Activated naive CD4-positive, alpha-beta T cell treated with anti-CD3 and anti-CD28 coated beads, Interleukin-2, amount 50 U/mL, for 16 hours (primary cell): ENCODE measurements around the gene ZEB1.
"Not testable (repeated sequence)": the region's sequence is repeated elsewhere in the genome, so short reads cannot be mapped to it uniquely, and the experiment has no call there.

Experiments
- DNase-seq: peaks from one replicate; pipeline ENCODE4 v3.0.0-alpha.2; 2020

ZEB1 gene

GRCh38 chr10:31515116-31515515, 196.1 kb downstream of the ZEB1 start:
- DNase-seq: no peak

GRCh38 chr10:31515819-31516402, 196.9 kb downstream of the ZEB1 start:
- DNase-seq: no peak

- DNase-seq: no peak
These were observed 202.2 kb downstream of the ZEB1 start for GRCh38 chr10:31520986-31521831.

- DNase-seq: no peak
These were observed 203.8 kb downstream of the ZEB1 start for GRCh38 chr10:31522820-31523219.

GRCh38 chr10:31524460-31524859, 205.4 kb downstream of the ZEB1 start:
- no peak for DNase-seq

GRCh38 chr10:31526178-31526577, 207.2 kb downstream of the ZEB1 start:
- DNase-seq: no peak

- no peak for DNase-seq
These were observed 207.7 kb downstream of the ZEB1 start for GRCh38 chr10:31526681-31527080.

- DNase-seq: no peak
These were observed 209.8 kb downstream of the ZEB1 start for GRCh38 chr10:31528831-31529230.

GRCh38 chr10:31536302-31536701, 217.3 kb downstream of the ZEB1 start:
- no peak for DNase-seq

GRCh38 chr10:31549896-31550295, 230.9 kb downstream of the ZEB1 start:
- no peak for DNase-seq

- no peak for DNase-seq
These were observed 235.5 kb downstream of the ZEB1 start for GRCh38 chr10:31554556-31554955.

GRCh38 chr10:31557854-31558253, 238.8 kb downstream of the ZEB1 start:
- no peak for DNase-seq

GRCh38 chr10:31568252-31568861, 249.3 kb downstream of the ZEB1 start:
- DNase-seq: not testable (repeated sequence)

GRCh38 chr10:31574577-31574976, 255.6 kb downstream of the ZEB1 start:
- no peak for DNase-seq

- DNase-seq: no peak
These were observed 259.3 kb downstream of the ZEB1 start for GRCh38 chr10:31578181-31578852.

- DNase-seq: no peak
These were observed 259.9 kb downstream of the ZEB1 start for GRCh38 chr10:31578951-31579350.
